SK-N-SH (cell line): Measurements from ENCODE around the gene C1QTNF3. TPM values are rescaled to one million over a fixed set of nuclear protein-coding genes. Genes with fewer than 3 reads are reported as not detected.

ENCODE experiments used
- CTCF ChIA-PET: fragments of 300-600, 350-600 bp; formaldehyde crosslinking; extraction: SDS; loops from one replicate; lab custom pipeline; 2021; lab: Yijun Ruan, JAX
- POLR2A ChIA-PET: fragments of 350-600 bp; sonication (Branson Sonifier 250); formaldehyde crosslinking; extraction: SDS; loops from one replicate; lab custom pipeline; 2020; ENCODE audit warnings: antibody characterized with exemption, inconsistent platforms; lab: Yijun Ruan, JAX
- DNase-seq: peaks from one replicate; pipeline ENCODE4 v3.0.0; 2012
- H2AFZ ChIP-seq: fragments of 200-600 bp; sonication (generic); 2 replicates; pipeline ENCODE4 v1.8.1; 2016; ENCODE audit warnings: antibody characterized with exemption, mild to moderate bottlenecking, low read depth
- H3F3A ChIP-seq: fragments of 200-600 bp; sonication (generic); replicated peaks from 2 replicates; pipeline ENCODE3; 2016; ENCODE audit warnings: antibody characterized with exemption, mild to moderate bottlenecking; ENCODE audit not compliant: insufficient read depth
- H3K27ac ChIP-seq, 2 experiments: fragments of 200-500 bp in 1 of 2; fragments of 200-600 bp in 1 of 2; sonication (Bioruptor generic) in 1 of 2; sonication (generic), shearing (Covaris generic) in 1 of 2; 2 replicates each; pipeline versions ENCODE4 v1.5.1 to v1.6.1; 2014 to 2016; ENCODE audit warnings: low read depth in 2 of 2, inconsistent platforms in 1 of 2, low read length in 1 of 2, mild to moderate bottlenecking in 1 of 2, mixed read lengths in 1 of 2
- H3K27me3 ChIP-seq: fragments of 200-600 bp; sonication (generic), shearing (Covaris generic); 2 replicates; pipeline ENCODE4 v1.6.1; 2016; ENCODE audit warnings: mixed run types; ENCODE audit not compliant: insufficient read depth
- H3K36me3 ChIP-seq, 2 experiments: fragments of 200-500 bp in 1 of 2; fragments of 200-600 bp in 1 of 2; sonication (Bioruptor generic) in 1 of 2; sonication (generic) in 1 of 2; replicated peaks in 1 of 2; 2 replicates each; pipeline versions ENCODE3 to v1.5.1; 2014 to 2016; ENCODE audit warnings: low read length in 1 of 2, mild to moderate bottlenecking in 1 of 2; ENCODE audit not compliant: insufficient read depth in 2 of 2, control insufficient read depth in 1 of 2
- H3K4me1 ChIP-seq, 2 experiments: fragments of 200-500 bp in 1 of 2; fragments of 200-600 bp in 1 of 2; sonication (Bioruptor generic) in 1 of 2; sonication (generic), shearing (Covaris generic) in 1 of 2; 2 replicates each; pipeline versions ENCODE4 v1.5.1 to v1.6.1; 2014 to 2016; ENCODE audit warnings: low read depth in 1 of 2, low read length in 1 of 2, mixed run types in 1 of 2; ENCODE audit not compliant: insufficient read depth in 2 of 2, control insufficient read depth in 1 of 2
- H3K4me2 ChIP-seq: fragments of 200-600 bp; sonication (generic), shearing (Covaris generic); 2 replicates; pipeline ENCODE4 v1.6.1; 2017; ENCODE audit warnings: mixed run types
- H3K4me3 ChIP-seq, 2 experiments: fragments of 200-500 bp in 1 of 2; fragments of 200-600 bp in 1 of 2; sonication (Bioruptor generic) in 1 of 2; sonication (generic), shearing (Covaris generic) in 1 of 2; 2 replicates each; pipeline versions ENCODE4 v1.5.1 to v1.8.1; 2014 to 2016; ENCODE audit warnings: low read depth in 2 of 2, inconsistent platforms in 1 of 2, low read length in 1 of 2, mild to moderate bottlenecking in 1 of 2, mixed read lengths in 1 of 2, moderate library complexity in 1 of 2
- H3K79me2 ChIP-seq: fragments of 200-600 bp; sonication (generic); 2 replicates; pipeline ENCODE4 v1.8.1; 2017; ENCODE audit warnings: mild to moderate bottlenecking; ENCODE audit not compliant: insufficient read depth
- H3K9ac ChIP-seq: fragments of 200-600 bp; sonication (generic); 2 replicates; pipeline ENCODE4 v1.6.1; 2017; ENCODE audit warnings: mixed run types
- H3K9me2 ChIP-seq: fragments of 200-600 bp; sonication (generic); 2 replicates; pipeline ENCODE4 v1.6.1; 2017; ENCODE audit warnings: mixed run types
- H3K9me3 ChIP-seq: fragments of 200-600 bp; sonication (generic); 2 replicates; pipeline ENCODE4 v1.6.1; 2017; ENCODE audit warnings: mixed run types, mild to moderate bottlenecking, moderate library complexity
- H4K20me1 ChIP-seq: fragments of 200-600 bp; sonication (generic); 2 replicates; pipeline ENCODE4 v1.6.1; 2017; ENCODE audit warnings: mild to moderate bottlenecking, mixed run types; ENCODE audit not compliant: insufficient read depth
- ELF1 ChIP-seq: IDR thresholded peaks from 2 replicates; pipeline ENCODE4 v1.4.0; 2012
- EP300 ChIP-seq, 2 experiments: IDR thresholded peaks; 2 replicates each; pipeline versions ENCODE4 v1.4.0 to v1.6.1; 2012; ENCODE audit warnings: borderline replicate concordance in 1 of 2, low read depth in 1 of 2, low read length in 1 of 2
- FOSL2 ChIP-seq: IDR thresholded peaks from 2 replicates; pipeline ENCODE4 v1.4.0; 2012; ENCODE audit warnings: low read depth, mild to moderate bottlenecking, moderate library complexity, borderline replicate concordance
- NFIC ChIP-seq: IDR thresholded peaks from 2 replicates; pipeline ENCODE4 v1.4.0; 2012; ENCODE audit warnings: borderline replicate concordance
- POLR2AphosphoS5 ChIP-seq: IDR thresholded peaks from 2 replicates; pipeline ENCODE4 v1.6.1; 2012; ENCODE audit warnings: low read depth, low read length
- RCOR1 ChIP-seq: fragments of 150-350 bp; IDR thresholded peaks from 2 replicates; pipeline ENCODE4 v1.6.1; 2017; ENCODE audit warnings: antibody characterized with exemption, low read length
- TCF12 ChIP-seq: IDR thresholded peaks from 2 replicates; pipeline ENCODE4 v1.4.0; 2012
- TEAD4 ChIP-seq: IDR thresholded peaks from 2 replicates; pipeline ENCODE4 v1.4.0; 2012; ENCODE audit warnings: mild to moderate bottlenecking, borderline replicate concordance; ENCODE audit not compliant: insufficient read depth
- WGBS: methylation state at CpG from one replicate; pipeline ENCODE4 v1.1.6; 2017; ENCODE audit warnings: low lambda C conversion rate; 5-methylcytosine and 5-hydroxymethylcytosine counted together
- polyA plus RNA-seq, 3 experiments: library from polyadenylated mRNA; depleted of rRNA; stranded (reverse); fragments of >200 nt; gene quantifications; 2 replicates each; pipeline ENCODE4 v1.2.3, GENCODE V29; 2012
- TF ChIP-seq, protein P1 (sequence below): fragments of 150-350 bp; IDR thresholded peaks from 2 replicates; pipeline ENCODE4 v1.6.1; 2017; ENCODE audit warnings: antibody characterized with exemption, low read length, low read depth, borderline replicate concordance
- TF ChIP-seq, protein P2 (sequence below): IDR thresholded peaks from 2 replicates; pipeline ENCODE4 v1.4.0; 2012; ENCODE audit warnings: low read depth, borderline replicate concordance
- TF ChIP-seq, protein P3 (sequence below): IDR thresholded peaks from 2 replicates; pipeline ENCODE4 v1.6.1; 2012; ENCODE audit warnings: mild to moderate bottlenecking, low read depth, low read length, moderate library complexity
- TF ChIP-seq, protein P4 (sequence below): fragments of 200-600 bp; sonication (generic); IDR thresholded peaks from 2 replicates; pipeline ENCODE4 v1.6.1; 2017; ENCODE audit warnings: antibody characterized with exemption, mild to moderate bottlenecking, moderate library complexity

Gene C1QTNF3
- polyA plus RNA-seq, 1 of the 3 experiments (the other 2 are of a cell fraction), result 1.5 TPM

DNA sequence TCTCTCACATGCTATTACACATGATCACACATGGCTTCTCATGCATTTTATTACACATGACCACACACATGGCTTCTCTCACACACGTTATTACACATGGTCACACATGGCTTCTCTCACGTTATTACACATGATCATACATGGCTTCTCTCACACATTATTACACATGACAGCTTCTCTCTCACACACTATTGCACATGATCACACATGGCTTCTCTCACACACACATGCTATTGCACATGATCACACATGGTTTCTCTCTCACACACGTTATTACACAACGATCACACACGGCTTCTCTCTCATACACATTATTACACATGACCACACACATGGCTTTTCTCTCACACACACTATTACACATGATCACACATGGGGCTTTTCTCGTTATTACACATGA lies 57.6 kb downstream of the C1QTNF3 start:
- H3K4me2 ChIP-seq, result no peak overlapping the region
- no peak for DNase-seq

More for the DNA sequence above, 57.6 kb downstream of the C1QTNF3 start:
- CTCF ChIA-PET, result interaction anchor here (1.0 to 1.1 kb wide), 2 partner anchors 12 to 16 kb away, joined by 3 to 4 read pairs; no protein-coding TSS in a partner anchor
- Histone ChIP-seq H3K9me2 (no peaks in the 10 kb centered on the region), H3K4me1 (no peaks in the 10 kb centered on the region), H3K36me3 (peaks cover 19 to 23% of the 10 kb centered on the region in 2 experiments), H3K27me3 (no peaks in the 10 kb centered on the region), H3K27ac (no peak overlapping the region), H3F3A (peaks cover 11% of the 10 kb centered on the region), H4K20me1 (no peaks in the 10 kb centered on the region), H3K9me3 (no peaks in the 10 kb centered on the region), H2AFZ (no peak overlapping the region), H3K79me2 (no peaks in the 10 kb centered on the region), H3K4me3 (no peak overlapping the region), H3K9ac (no peak overlapping the region)
- 90% methylated on average over 6 of the region's 6 CpGs for WGBS
- TF ChIP-seq FOSL2 (no peak), TEAD4 (no peak), POLR2AphosphoS5 (no peak), RCOR1 (no peak), EP300 (IDR thresholded peaks at IDR 0.05; ENCODE audit: borderline replicate concordance in 1 of 2, low read depth in 1 of 2, low read length in 1 of 2) (no peak), ELF1 (no peak), NFIC (no peak), TCF12 (no peak)
- TF ChIP-seq, protein P1, sequence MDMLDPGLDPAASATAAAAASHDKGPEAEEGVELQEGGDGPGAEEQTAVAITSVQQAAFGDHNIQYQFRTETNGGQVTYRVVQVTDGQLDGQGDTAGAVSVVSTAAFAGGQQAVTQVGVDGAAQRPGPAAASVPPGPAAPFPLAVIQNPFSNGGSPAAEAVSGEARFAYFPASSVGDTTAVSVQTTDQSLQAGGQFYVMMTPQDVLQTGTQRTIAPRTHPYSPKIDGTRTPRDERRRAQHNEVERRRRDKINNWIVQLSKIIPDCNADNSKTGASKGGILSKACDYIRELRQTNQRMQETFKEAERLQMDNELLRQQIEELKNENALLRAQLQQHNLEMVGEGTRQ, result no peak
- TF ChIP-seq, protein P2, sequence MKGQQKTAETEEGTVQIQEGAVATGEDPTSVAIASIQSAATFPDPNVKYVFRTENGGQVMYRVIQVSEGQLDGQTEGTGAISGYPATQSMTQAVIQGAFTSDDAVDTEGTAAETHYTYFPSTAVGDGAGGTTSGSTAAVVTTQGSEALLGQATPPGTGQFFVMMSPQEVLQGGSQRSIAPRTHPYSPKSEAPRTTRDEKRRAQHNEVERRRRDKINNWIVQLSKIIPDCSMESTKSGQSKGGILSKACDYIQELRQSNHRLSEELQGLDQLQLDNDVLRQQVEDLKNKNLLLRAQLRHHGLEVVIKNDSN, result no peak
- TF ChIP-seq, protein P3, sequence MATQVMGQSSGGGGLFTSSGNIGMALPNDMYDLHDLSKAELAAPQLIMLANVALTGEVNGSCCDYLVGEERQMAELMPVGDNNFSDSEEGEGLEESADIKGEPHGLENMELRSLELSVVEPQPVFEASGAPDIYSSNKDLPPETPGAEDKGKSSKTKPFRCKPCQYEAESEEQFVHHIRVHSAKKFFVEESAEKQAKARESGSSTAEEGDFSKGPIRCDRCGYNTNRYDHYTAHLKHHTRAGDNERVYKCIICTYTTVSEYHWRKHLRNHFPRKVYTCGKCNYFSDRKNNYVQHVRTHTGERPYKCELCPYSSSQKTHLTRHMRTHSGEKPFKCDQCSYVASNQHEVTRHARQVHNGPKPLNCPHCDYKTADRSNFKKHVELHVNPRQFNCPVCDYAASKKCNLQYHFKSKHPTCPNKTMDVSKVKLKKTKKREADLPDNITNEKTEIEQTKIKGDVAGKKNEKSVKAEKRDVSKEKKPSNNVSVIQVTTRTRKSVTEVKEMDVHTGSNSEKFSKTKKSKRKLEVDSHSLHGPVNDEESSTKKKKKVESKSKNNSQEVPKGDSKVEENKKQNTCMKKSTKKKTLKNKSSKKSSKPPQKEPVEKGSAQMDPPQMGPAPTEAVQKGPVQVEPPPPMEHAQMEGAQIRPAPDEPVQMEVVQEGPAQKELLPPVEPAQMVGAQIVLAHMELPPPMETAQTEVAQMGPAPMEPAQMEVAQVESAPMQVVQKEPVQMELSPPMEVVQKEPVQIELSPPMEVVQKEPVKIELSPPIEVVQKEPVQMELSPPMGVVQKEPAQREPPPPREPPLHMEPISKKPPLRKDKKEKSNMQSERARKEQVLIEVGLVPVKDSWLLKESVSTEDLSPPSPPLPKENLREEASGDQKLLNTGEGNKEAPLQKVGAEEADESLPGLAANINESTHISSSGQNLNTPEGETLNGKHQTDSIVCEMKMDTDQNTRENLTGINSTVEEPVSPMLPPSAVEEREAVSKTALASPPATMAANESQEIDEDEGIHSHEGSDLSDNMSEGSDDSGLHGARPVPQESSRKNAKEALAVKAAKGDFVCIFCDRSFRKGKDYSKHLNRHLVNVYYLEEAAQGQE, result no peak
- TF ChIP-seq, protein P4, sequence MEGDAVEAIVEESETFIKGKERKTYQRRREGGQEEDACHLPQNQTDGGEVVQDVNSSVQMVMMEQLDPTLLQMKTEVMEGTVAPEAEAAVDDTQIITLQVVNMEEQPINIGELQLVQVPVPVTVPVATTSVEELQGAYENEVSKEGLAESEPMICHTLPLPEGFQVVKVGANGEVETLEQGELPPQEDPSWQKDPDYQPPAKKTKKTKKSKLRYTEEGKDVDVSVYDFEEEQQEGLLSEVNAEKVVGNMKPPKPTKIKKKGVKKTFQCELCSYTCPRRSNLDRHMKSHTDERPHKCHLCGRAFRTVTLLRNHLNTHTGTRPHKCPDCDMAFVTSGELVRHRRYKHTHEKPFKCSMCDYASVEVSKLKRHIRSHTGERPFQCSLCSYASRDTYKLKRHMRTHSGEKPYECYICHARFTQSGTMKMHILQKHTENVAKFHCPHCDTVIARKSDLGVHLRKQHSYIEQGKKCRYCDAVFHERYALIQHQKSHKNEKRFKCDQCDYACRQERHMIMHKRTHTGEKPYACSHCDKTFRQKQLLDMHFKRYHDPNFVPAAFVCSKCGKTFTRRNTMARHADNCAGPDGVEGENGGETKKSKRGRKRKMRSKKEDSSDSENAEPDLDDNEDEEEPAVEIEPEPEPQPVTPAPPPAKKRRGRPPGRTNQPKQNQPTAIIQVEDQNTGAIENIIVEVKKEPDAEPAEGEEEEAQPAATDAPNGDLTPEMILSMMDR, result no peak
- POLR2A ChIA-PET, result no interaction called here
